ENCODE results near the gene STRN.
"Not testable (repeated sequence)": the region's sequence is repeated elsewhere in the genome, so short reads cannot be mapped to it uniquely, and the experiment has no call there.

STRN gene

DNA sequence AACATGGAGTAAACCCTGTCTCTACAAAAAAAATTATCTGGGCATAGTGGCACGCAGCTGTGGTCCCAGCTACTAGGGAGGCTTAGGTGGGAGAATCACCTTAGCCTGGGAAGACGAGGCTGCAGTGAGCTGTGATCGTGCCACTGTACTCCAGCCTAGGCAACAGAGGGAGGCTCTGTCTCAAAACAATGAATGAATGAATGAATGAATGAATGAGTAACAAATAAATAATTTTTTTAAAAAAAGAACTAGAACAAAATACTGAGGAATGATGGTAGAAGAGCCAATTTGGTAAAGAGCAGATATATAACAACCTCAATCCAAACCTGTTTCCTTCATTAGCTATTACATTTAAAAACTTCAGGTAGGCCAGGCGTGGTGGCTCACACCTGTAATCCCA lies 60.1 kb downstream of the STRN start:
- no peak for DNase-seq (ENCODE audit: low spot score)

DNA sequence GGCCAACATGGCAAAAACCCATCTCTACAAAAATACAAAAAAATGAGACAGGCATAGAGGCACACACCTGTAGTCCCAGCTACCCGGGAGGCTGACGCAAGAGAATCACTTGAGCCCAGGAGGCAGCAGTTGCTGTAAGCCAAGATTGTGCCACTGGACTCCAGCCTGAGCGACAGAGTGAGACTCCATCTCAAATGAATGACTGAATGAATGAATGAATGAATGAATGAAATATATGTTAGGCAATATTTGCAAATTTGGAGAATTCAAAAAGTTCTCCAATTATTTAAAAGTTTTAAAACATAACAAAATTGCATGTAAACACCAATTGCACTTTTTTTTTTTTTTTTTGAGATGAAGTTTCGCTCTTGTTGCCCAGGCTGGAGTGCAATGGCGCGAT lies 61.7 kb downstream of the STRN start:
- no peak for DNase-seq (ENCODE audit: low spot score)

DNA sequence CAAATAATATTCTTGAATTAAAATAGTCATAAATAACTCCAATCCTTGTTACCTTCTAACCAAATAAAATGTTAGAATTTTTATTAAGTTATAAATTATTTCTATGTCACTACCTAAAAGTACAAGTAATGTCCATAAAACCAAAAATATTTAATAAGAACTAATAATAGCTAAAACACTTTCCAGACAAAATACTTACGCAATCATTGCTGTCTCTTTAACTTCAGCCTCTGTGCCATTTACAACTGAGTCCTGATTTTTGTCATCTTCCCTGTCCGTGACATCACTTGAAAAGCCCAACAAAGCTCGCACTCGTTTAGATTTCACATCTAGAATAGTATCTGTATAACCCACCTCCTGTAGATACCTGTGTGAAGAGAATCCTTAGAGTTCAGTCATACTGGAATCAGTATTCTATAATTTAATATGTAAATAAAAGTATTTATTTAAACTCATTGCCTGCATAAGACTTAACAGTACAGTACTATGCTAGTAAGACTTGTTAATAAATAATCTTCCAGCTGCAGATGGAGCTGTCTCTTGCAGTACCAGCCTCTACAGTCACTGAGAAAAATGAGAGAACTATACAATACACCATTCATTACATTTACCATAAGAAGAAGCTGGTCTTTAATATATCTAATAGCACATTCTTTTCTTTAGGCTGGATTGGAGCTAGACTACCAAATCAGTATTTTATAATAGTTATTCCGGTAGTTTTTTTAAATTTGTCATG lies 63.8 kb downstream of the STRN start:
- DNase-seq (ENCODE audit: low spot score) = no peak

DNA sequence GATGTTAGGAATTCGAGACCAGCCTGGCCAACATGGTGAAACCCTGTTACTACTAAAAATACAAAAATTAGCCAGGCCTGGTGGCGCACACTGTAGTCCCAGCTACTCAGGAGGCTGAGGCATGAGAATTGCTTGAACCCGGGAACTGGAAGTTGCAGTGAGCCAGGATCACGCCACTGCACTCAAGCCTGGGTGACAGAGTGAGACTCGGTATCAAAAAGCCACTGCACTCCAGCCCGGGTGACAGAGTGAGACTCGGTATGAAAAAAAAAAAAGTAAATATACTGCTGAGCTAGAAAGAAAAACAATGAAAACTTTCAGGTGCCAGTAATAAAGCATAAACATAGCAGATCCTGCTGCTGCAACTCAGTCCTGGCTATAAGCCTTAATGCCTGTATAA lies 73.5 kb downstream of the STRN start:
- no peak for DNase-seq (ENCODE audit: low spot score)

DNA sequence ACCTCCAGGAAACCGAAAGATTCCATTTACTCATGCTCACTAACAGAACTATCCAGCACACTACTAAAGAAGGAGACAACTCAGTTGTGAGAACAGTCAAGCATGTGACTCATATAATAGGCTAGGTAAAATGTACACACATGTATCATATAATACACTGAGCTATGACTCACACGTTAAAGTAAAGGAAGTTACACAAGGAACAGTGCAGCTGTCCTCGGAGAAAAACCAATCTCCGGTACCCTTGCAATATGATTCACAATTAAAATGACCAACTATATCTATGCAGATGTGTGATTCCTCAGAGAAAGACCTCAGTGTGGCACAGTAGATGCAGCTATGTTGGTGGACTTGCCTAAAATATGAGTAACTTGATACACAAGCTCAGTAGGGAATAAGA lies 76.5 kb downstream of the STRN start:
- DNase-seq (ENCODE audit: low spot score) = no peak

DNA sequence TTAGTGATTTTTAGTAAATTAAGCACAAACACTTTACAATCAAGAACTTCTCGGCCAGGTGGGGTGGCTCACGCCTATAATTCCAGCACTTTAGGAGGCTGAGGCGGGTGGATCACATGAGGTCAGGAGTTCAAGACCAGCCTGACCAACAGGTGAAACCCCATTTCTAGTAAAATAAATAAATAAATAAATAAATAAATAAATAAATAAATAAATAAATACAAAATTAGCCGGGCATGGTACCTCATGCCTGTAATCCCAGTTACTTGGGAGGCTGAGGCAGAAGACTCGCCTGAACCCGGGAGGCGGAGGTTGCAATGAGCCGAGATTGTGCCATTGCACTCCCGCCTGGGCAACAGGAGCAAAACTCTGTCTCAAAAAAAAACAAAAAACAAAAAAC lies 79.2 kb downstream of the STRN start:
- not testable (repeated sequence) for DNase-seq (ENCODE audit: low spot score)

DNA sequence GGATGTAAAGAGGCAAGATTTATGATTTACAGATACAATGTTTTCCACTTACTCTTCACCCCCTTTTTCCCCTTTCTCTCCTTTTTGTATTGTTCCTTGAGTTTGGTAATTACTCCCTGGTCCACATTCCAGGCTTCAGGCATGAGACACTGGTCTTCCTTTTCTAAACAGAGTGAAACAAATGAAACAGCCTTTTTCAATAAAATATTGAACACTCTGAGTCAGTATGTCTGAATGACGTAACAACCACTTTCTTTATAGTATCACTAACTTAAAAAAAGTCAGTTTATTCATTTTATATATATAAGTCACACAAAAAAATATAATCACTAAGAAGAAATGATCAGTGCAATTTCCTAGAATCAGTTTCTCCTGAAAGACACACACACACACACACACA lies 79.7 kb downstream of the STRN start:
- no peak for DNase-seq (ENCODE audit: low spot score)

DNA sequence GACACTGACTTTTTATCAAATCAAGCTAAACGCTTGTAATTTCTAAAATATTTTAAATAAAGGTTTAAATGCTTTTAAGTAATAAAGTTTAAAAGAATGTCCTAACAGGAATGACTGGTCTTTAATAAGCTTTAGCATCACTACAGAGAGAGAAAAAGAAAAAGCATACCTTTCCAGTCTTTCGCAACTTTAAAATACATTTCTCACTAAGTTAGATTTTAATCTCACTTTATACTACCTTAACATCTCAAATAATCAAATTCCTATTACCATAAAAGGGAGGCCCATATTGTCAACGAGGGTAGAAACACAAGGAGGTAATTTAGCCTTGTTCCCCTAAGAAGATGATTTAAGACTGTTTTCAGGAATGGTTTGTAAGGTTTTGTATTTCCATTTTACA lies 80.7 kb downstream of the STRN start:
- DNase-seq (ENCODE audit: low spot score) = no peak

DNA sequence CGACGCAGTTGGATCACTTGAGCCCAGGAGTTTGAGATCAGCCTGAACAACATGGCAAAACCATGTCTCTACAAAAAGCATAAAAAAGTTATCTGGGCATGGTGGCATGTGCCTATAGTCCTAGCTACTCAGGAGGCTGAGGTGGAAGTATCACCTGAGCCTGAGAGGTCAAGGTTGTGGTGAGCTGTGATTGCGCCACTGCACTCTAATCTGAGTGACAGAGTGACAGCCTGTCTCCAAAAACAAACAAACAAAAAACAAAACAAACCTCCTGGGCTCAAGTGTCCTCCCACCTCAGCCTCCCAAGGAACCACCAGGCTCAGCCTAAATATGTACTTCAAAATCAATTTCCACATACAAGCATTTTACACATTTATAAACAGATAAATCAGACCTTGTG lies 83.8 kb downstream of the STRN start:
- no peak for DNase-seq (ENCODE audit: low spot score)

DNA sequence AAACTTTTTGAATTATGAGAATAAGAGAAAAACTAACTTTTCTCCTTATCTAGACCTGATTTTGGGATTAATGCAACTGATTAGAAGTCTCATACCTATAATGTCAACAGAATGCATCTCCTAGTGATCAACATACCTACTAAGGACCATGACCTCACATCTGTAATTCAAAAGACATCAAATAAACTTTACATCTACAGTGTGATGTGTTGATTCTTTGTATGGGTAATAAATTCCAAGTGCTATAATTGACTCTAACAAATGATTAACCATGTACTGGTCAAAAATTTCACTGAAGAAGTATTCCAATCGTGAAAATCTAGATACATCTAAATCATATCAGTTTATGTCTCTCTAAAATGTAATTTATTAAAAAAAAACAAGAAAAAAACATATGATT lies 84.5 kb downstream of the STRN start:
- no peak for DNase-seq (ENCODE audit: low spot score)

DNA sequence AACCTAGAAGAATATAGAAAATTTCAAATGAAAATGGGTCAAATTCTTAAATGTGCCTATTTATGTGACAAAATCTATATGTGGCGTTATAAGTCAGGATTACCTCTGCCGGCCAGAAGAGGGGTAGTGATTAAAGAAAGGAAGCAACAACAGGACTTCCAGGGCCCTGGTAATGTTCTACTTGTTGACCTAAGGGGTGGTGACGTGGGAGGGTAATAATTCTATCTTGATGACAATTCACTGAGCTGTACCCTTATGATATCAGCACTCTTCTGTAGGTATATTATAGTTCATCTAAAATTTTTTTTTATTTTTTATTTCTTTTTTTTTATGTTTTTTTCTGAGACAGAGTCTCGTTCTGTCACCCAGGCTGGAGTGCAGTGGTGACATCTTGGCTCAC lies 87.9 kb downstream of the STRN start:
- DNase-seq (ENCODE audit: low spot score) = no peak

DNA sequence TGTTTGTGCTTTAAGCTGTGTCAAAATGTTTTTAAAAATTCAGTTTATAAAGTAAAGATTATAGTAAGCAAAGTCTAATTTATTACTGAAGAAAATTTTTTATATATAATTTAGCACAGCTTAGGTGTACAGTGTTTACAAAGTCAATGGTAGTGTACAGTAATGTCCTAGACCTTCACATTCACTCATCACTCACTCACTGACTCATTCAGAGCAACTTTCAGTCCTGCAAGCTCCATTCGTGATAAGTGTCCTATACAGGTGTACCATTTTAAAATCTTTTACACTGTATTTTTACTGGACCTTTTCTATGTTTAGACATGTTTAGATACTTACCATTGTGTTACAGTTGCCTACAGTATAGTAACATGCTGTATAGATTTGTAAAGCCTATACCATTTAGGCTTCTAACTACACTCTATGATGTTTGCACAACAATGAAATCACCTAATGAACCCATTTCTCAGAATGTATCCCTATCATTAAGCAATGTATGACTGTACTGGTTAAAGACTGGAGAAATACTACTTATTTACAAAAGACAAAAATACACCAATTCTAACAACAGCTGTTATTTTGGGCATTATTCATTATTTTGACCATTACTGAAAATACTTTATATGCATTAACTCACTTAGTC lies 95.1 kb downstream of the STRN start:
- DNase-seq (ENCODE audit: low spot score) = no peak

DNA sequence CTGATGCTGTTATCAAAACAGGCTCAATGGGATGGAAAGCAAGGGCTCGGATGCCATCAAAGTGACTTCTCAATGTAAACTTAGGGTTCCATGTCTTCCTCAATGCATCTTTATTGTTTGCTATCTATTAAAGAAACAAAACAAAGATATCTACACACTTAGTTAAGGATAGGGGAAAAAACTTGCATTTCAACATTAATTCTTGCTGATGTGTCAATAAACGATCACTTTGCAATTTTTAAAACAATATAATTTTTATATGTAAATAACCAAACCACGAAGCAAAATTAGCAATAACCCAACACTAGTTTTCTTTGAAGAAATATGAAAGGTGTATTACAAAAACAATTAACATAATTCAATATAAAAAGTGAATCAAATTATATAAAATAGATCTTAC lies 96.7 kb downstream of the STRN start:
- DNase-seq (ENCODE audit: low spot score) = no peak

DNA sequence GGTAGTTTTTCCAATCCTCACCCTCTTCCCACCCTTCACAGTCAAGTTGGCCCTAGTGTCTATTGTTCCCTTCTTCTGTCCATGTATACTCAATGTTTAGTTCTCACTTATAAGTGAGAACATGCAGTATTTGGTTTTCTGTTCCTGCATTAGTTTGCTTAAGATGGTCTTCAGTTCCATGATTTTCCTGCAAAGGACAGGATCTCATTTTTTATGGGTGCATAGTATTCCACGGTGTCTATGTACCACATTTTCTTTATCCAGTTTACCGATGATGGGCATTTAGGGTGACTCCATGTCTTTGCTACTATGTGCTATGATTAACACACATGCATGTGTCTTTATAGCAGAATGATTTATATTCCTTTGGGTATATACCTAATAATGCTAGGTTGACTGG lies 104.4 kb downstream of the STRN start:
- no peak for DNase-seq (ENCODE audit: low spot score)

DNA sequence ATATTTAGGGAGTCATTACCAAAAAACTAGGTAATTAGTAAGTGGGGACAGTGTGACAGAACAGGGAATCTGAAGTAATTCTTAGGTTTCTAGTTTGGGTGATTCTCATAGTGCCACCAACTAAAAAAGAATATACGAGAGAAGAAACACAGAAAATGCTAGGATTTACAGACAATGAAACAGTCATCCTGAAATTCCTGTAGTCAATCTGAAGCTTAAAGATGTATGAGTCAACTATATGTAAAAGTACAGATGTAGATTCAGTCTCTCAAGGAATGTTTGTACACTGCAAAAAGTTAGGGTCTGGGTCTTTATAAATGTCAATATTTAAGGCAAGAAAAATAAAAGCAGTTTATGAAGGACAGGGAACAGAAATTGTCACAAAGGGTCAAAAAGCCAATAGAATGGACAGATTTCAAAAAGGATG lies 107.0 kb downstream of the STRN start:
- DNase-seq (ENCODE audit: low spot score) = no peak

DNA sequence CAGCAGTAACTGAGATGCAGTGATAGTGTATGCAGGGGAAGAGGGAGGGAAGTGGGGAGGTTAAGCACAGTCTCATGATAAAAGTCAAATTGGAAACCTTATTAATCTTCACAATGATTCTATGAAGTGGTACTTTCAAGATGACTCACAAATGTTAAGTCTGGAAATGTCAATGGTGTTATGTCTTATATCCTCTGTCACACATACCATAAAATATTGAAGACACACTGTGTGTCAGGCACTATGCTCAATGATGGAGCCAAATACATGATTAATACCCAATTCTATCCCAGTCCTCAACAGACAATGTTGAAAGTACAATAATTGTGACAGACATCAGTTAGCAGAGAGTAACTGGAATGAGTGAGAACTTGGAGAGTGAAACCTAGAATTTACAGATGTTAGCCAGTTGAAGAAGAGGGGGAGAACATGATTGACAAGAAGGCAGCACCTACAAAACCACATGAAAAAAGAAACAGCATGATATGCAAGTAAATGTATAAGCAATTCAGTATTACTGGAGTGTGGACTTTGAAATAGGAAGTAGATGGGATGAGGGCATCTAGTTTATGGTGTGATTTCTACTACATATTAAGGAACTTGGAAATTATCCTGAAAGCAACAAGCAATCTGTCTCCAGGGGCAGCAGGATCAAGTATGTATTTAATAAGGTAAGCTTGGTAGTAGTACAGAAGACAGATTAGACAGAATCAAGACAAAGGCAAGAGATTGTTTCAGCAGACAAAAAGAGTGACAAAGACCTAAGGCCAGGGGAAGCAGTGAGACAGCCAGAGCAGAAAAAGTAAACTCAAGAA lies 107.6 kb downstream of the STRN start:
- DNase-seq (ENCODE audit: low spot score) = no peak

DNA sequence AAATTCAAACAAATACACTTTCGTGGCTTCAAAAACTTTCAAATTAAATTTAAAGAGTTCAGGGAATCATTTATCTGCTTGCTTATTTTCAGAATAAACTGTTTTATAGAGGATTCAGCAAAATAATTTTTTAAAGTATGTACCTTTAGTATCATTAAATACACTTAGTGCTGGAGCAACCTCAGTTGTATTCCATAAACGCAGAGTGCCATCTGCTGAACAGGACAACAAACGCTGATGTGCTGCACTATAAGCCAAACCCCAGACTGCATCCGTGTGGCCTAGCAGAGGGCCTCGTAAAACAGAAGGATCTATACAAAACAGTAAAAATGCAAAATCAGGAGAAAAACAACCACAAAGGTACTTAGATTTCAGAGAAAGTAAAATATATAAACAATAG lies 108.6 kb downstream of the STRN start:
- no peak for DNase-seq (ENCODE audit: low spot score)

DNA sequence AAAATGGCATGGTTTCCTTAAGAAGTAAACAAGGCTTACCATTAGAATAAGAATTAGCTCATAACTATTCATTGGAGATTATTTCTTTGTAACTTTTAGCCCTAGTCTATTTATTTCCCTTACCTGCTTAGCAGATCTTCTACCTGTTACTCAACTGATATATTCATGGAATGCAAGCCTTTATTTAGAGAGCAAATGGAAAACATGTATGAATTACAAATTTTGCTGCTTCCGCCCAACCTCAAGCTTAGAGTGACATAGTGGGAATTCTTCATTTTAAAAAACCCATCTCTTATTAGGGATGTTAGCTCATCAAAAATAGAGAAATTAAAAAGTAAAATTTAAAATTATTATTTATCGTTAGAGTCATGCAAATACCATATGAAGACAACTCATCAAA lies 110.9 kb downstream of the STRN start:
- no peak for DNase-seq (ENCODE audit: low spot score)

DNA sequence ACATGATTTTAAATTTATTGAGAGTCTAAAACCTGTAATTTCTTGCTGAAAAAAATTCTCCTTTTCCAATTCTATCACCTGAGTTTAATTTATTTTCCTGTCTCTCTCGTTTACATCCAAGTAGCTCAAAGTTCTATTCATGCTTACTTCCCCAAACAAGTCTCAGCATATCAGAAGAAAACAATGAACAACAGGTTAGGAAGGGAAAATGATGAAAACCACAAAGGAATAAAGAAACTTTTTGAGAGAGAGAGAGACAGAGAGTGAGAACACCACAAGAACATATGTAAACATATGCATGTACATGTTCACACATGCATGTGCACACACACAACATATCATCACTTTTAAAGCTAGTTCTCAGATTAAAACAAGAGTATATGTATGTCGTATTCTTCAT lies 112.1 kb downstream of the STRN start:
- DNase-seq (ENCODE audit: low spot score) = no peak

DNA sequence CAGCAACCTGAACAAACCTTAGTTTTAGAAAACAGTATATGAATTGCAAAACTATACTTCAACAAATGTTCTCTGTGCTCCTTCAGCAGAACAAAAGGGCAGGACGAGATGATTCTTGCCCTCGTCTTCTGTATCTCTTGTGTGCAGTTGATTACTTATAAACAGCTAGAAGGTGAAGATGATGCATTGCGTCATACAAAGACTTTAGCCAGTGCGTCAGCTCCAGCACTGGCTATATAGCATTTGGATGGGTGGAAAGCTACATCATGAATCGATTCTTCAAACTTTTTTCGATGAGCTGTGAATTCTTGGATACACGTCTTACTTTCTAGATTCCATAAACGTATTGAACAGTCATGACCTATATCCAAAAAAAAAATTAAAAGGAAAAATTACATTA lies 117.1 kb downstream of the STRN start:
- DNase-seq (ENCODE audit: low spot score) = no peak

DNA sequence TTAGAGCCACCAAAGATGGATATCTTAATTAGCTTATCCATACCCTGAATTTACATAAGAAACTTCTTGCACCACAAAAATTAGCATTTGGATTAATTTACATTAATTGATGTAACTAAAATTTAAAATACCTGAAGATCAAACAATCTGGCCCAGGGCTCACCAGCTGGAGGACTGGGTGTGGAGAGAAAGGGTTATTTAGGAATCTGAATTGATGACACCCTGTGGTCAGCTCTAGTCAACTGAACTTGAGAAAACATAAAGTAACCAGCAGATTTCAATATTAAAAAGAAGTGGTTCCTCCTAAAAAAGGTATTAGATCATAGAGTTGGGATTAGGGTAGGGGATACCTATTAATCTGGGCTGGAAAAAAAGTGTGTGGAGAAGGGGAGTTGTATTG lies 122.5 kb downstream of the STRN start:
- DNase-seq (ENCODE audit: low spot score) = no peak

DNA sequence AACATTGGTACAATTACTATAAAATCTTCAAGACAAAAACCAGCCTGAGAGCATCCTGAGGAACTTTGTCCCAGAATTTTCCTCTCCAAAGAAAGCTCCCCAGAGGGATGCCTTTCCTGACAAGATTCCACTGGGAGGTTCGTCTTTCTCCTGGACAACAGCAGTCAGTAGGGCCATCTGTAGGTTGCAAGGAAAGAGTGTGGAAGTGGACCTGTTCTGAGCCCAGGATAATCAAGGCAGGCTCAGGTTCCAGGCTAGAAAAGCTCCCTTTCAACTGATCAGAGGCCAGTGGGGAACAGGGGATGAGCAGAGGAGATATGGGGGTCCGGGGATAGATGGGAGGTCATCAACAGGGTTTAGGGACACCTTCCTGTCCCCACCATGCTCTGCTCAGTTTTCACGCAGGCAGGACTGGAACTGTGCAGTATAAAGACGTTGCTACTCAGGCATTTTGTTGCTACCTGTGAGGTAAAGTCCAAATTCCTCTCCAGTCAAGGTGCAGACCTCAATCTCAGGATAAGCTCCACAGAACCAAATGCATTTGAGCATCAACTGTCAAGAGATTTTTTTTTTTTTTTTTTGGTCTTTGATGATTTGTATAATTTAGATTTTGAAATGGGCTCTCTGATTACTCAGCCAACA lies 126.2 kb downstream of the STRN start:
- DNase-seq (ENCODE audit: low spot score) = no peak
